Stimulated activated naive B cell treated with anti-CD40 and anti-IgM and Interleukin-4, amounts not matched to agents 10 μg/mL and 1 μg/mL and 100 μg/mL, for 72 hours (primary cell): ENCODE results near the gene ZBTB32.
A peak's percentile ranks its signal among the peaks of the same experiment; 100 is the strongest.
"Not testable (repeated sequence)": the region's sequence is repeated elsewhere in the genome, so short reads cannot be mapped to it uniquely, and the experiment has no call there.

Experiments
- ATAC-seq, 2 donors: fragments of 150-1000 bp; cut with Tn5 transposase; replicated peaks; 2 replicates each; pipeline ENCODE4 v1.10.0; 2021; ENCODE audit warnings: moderate library complexity in 1 of 2
- DNase-seq: peaks from one replicate; pipeline ENCODE4 v3.0.0; 2021
- H3K27ac Mint-ChIP-seq: one replicate; pipeline ENCODE4 v1.8.0; 2022; ENCODE audit warnings: mild to moderate bottlenecking, mixed read lengths
- H3K27me3 Mint-ChIP-seq, 2 donors: one replicate each; pipeline ENCODE4 v1.8.0; 2022; ENCODE audit warnings: mixed read lengths in 2 of 2
- H3K36me3 Mint-ChIP-seq, 2 donors: one replicate each; pipeline ENCODE4 v1.8.0; 2022; ENCODE audit warnings: mixed read lengths in 2 of 2, mild to moderate bottlenecking in 1 of 2
- H3K4me1 Mint-ChIP-seq, 2 donors: one replicate each; pipeline ENCODE4 v1.8.0; 2022; ENCODE audit warnings: mixed read lengths in 2 of 2, mild to moderate bottlenecking in 1 of 2
- H3K4me3 Mint-ChIP-seq, 2 donors: one replicate each; pipeline ENCODE4 v1.8.0; 2022; ENCODE audit warnings: mild to moderate bottlenecking in 2 of 2, mixed read lengths in 2 of 2, moderate library complexity in 1 of 2
- H3K9me3 Mint-ChIP-seq, 2 donors: one replicate each; pipeline ENCODE4 v1.8.0; 2022; ENCODE audit warnings: mixed read lengths in 2 of 2, mild to moderate bottlenecking in 1 of 2

ZBTB32 gene

GRCh38 chr19:35673121-35673804 lies 31.1 kb upstream of the ZBTB32 start:
- DNase-seq = peak; percentile 7

GRCh38 chr19:35675589-35676140 lies 28.7 kb upstream of the ZBTB32 start:
- ATAC-seq (no peak), DNase-seq (no peak)
- Mint-ChIP-seq H3K27ac (peak overlapping the region; percentile 33), H3K27me3 (peaks cover 37 to 56% of the 10 kb centered on the region in 2 donors), H3K4me1 (peaks cover 6 to 9% of the 10 kb centered on the region in 2 donors), H3K4me3 (no peak overlapping the region), H3K9me3 (no peaks in the 10 kb centered on the region), H3K36me3 (no peaks in the 10 kb centered on the region)

More at GRCh38 chr19:35673121-35673804, 31.1 kb upstream of the ZBTB32 start:
- peak; percentile 71 to 81 for ATAC-seq
- Mint-ChIP-seq H3K27ac (no peak overlapping the region), H3K4me3 (peak overlapping the region; percentile 78 to 80), H3K9me3 (no peaks in the 10 kb centered on the region), H3K36me3 (no peaks in the 10 kb centered on the region), H3K27me3 (peaks cover 47 to 67% of the 10 kb centered on the region in 2 donors), H3K4me1 (peaks cover 6 to 14% of the 10 kb centered on the region in 2 donors)

- Mint-ChIP-seq H3K9me3 (no peaks in the 10 kb centered on the region), H3K27me3 (no peaks in the 10 kb centered on the region), H3K27ac (no peak overlapping the region), H3K4me3 (no peak overlapping the region), H3K4me1 (peaks cover 6 to 10% of the 10 kb centered on the region in 2 donors), H3K36me3 (no peaks in the 10 kb centered on the region)
- DNase-seq = no peak
- ATAC-seq = no peak
Measured at GRCh38 chr19:35689836-35690235, 14.5 kb upstream of the ZBTB32 start.

- DNase-seq, H3K36me3 Mint-ChIP-seq, H3K27me3 Mint-ChIP-seq, H3K4me3 Mint-ChIP-seq, H3K27ac Mint-ChIP-seq, H3K9me3 Mint-ChIP-seq, ATAC-seq: not testable (repeated sequence)
- peaks cover 6 to 10% of the 10 kb centered on the region in 2 donors for H3K4me1 Mint-ChIP-seq
Measured at GRCh38 chr19:35691106-35691505, 13.3 kb upstream of the ZBTB32 start.

GRCh38 chr19:35692010-35692409 lies 12.3 kb upstream of the ZBTB32 start:
- Mint-ChIP-seq H3K27ac (no peak overlapping the region), H3K4me3 (no peak overlapping the region), H3K4me1 (peaks cover 8 to 19% of the 10 kb centered on the region in 2 donors), H3K27me3 (no peaks in the 10 kb centered on the region), H3K9me3 (no peaks in the 10 kb centered on the region), H3K36me3 (no peaks in the 10 kb centered on the region)
- DNase-seq (no peak), ATAC-seq (no peak)

GRCh38 chr19:35693422-35693821 lies 10.9 kb upstream of the ZBTB32 start:
- Mint-ChIP-seq H3K27ac (no peak overlapping the region), H3K27me3 (no peaks in the 10 kb centered on the region), H3K4me3 (no peak overlapping the region), H3K9me3 (no peaks in the 10 kb centered on the region), H3K36me3 (no peaks in the 10 kb centered on the region), H3K4me1 (peaks cover 11 to 19% of the 10 kb centered on the region in 2 donors)
- no peak for DNase-seq
- peak; percentile 4 to 5 for ATAC-seq

- H3K4me3 Mint-ChIP-seq = no peak overlapping the region
- DNase-seq (peak; percentile 84), ATAC-seq (peak; percentile 96 to 99)
- H3K4me1 Mint-ChIP-seq = peaks cover 11 to 19% of the 10 kb centered on the region in 2 donors
- peak overlapping the region; percentile 67 for H3K27ac Mint-ChIP-seq
- H3K36me3 Mint-ChIP-seq = no peaks in the 10 kb centered on the region
- H3K27me3 Mint-ChIP-seq = peaks cover 0 to 5% of the 10 kb centered on the region in 2 donors
- no peaks in the 10 kb centered on the region for H3K9me3 Mint-ChIP-seq
Measured at GRCh38 chr19:35693835-35694599, 10.3 kb upstream of the ZBTB32 start.

- Mint-ChIP-seq H3K4me3 (no peak overlapping the region), H3K36me3 (no peaks in the 10 kb centered on the region), H3K27me3 (peaks cover 0 to 6% of the 10 kb centered on the region in 2 donors), H3K4me1 (peaks cover 13 to 19% of the 10 kb centered on the region in 2 donors), H3K9me3 (no peaks in the 10 kb centered on the region), H3K27ac (no peak overlapping the region)
- DNase-seq (no peak), ATAC-seq (no peak)
Measured at GRCh38 chr19:35695895-35696422, 8.4 kb upstream of the ZBTB32 start.

- peak; percentile 45 to 72 for ATAC-seq
- no peaks in the 10 kb centered on the region for H3K36me3 Mint-ChIP-seq
- no peaks in the 10 kb centered on the region for H3K9me3 Mint-ChIP-seq
- DNase-seq = no peak
- H3K27me3 Mint-ChIP-seq = peaks cover 0 to 6% of the 10 kb centered on the region in 2 donors
- peak overlapping the region; percentile 42 for H3K27ac Mint-ChIP-seq
- no peak overlapping the region for H3K4me3 Mint-ChIP-seq
- peaks cover 13 to 19% of the 10 kb centered on the region in 2 donors for H3K4me1 Mint-ChIP-seq
Measured at GRCh38 chr19:35696835-35697234, 7.5 kb upstream of the ZBTB32 start.

GRCh38 chr19:35702223-35703012 lies 1.9 kb upstream of the ZBTB32 start:
- ATAC-seq = peak; percentile 99 to 100
- peaks cover 4 to 11% of the 10 kb centered on the region in 2 donors for H3K27me3 Mint-ChIP-seq
- peak overlapping the region; percentile 93 to 95 for H3K4me3 Mint-ChIP-seq
- peak overlapping the region; percentile 95 for H3K27ac Mint-ChIP-seq
- H3K4me1 Mint-ChIP-seq = peaks cover 8 to 9% of the 10 kb centered on the region in 2 donors
- peaks cover 2 to 3% of the 10 kb centered on the region in 2 donors for H3K36me3 Mint-ChIP-seq
- DNase-seq = peak; percentile 92
- H3K9me3 Mint-ChIP-seq = peaks cover 0 to 3% of the 10 kb centered on the region in 2 donors

- Mint-ChIP-seq H3K4me1 (peaks cover 5 to 9% of the 10 kb centered on the region in 2 donors), H3K9me3 (peaks cover 0 to 3% of the 10 kb centered on the region in 2 donors), H3K4me3 (no peak overlapping the region), H3K27me3 (peaks cover 4 to 11% of the 10 kb centered on the region in 2 donors), H3K36me3 (peaks cover 2 to 3% of the 10 kb centered on the region in 2 donors), H3K27ac (no peak overlapping the region)
- no peak for DNase-seq
- no peak for ATAC-seq
Measured at GRCh38 chr19:35703343-35703742, 1.0 kb upstream of the ZBTB32 start.

GRCh38 chr19:35708391-35708790 lies 4.0 kb downstream of the ZBTB32 start:
- peaks cover 24 to 34% of the 10 kb centered on the region in 2 donors for H3K4me1 Mint-ChIP-seq
- H3K27me3 Mint-ChIP-seq = no peaks in the 10 kb centered on the region
- ATAC-seq (no peak), DNase-seq (no peak)
- H3K36me3 Mint-ChIP-seq = peaks cover 6 to 11% of the 10 kb centered on the region in 2 donors
- no peak overlapping the region for H3K4me3 Mint-ChIP-seq
- no peak overlapping the region for H3K27ac Mint-ChIP-seq
- peaks cover 2 to 4% of the 10 kb centered on the region in 2 donors for H3K9me3 Mint-ChIP-seq

- Mint-ChIP-seq H3K4me3 (peak overlapping the region; percentile 62 to 81), H3K9me3 (peaks cover 2 to 4% of the 10 kb centered on the region in 2 donors), H3K27ac (peak overlapping the region; percentile 99), H3K36me3 (peaks cover 12 to 31% of the 10 kb centered on the region in 2 donors), H3K4me1 (peaks cover 46 to 61% of the 10 kb centered on the region in 2 donors), H3K27me3 (no peaks in the 10 kb centered on the region)
- DNase-seq (peak; percentile 76), ATAC-seq (peak; percentile 62 to 71)
Measured at GRCh38 chr19:35710784-35711723, 6.7 kb downstream of the ZBTB32 start.
